ENCODE data around the gene SMC1B. TPM values are rescaled to one million over a fixed set of nuclear protein-coding genes. Genes with fewer than 3 reads are reported as not detected.
A peak's percentile ranks its signal among the peaks of the same experiment; 100 is the strongest.
"Not testable (repeated sequence)": the region's sequence is repeated elsewhere in the genome, so short reads cannot be mapped to it uniquely, and the experiment has no call there.

SMC1B gene
- polyA plus RNA-seq, 3 donors: not detected

DNA sequence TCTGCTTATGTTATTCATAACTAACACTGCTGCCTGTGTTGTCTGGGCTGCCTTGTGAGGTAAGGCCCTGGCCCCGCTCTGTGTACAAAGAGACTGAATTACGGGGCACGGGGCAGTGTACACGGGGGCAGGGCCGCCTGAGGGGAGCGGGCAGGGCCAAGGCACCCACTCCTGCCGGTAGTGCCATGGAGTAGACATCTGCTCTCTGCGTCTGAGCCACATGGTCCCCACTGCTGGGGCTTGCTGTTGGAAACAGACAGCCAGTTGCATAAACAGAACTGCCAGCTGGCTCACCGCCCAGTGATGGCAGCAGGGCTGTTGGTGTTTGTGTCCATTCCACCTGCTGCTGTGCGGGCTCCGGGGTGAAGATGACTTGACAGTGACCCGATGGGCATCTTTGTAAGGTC lies 83.9 kb downstream of the SMC1B start:
- Histone ChIP-seq H3K27me3 (ENCODE audit: control insufficient read depth in 2 of 2, insufficient read depth in 2 of 2, low read length in 2 of 2) (no peaks in the 10 kb centered on the region), H3K4me1 (ENCODE audit: control insufficient read depth in 1 of 2, insufficient read depth in 2 of 2, low read length in 2 of 2) (no peaks in the 10 kb centered on the region), H3K27ac (ENCODE audit: low read depth in 1 of 2, low read length in 2 of 2) (peak overlapping the region in 1 of 2 donors; percentile 53), H3K9me3 (replicated peaks in 1 of 2; ENCODE audit: control insufficient read depth in 1 of 2, insufficient read depth in 1 of 2, low read length in 2 of 2) (no peaks in the 10 kb centered on the region), H3K79me2 (ENCODE audit: insufficient read depth, low read length) (peaks cover 7% of the 10 kb centered on the region), H2AFZ (ENCODE audit: insufficient read depth, low read depth, low read length, poor library complexity, severe bottlenecking) (no peak overlapping the region), H3K9ac (ENCODE audit: insufficient read depth, low read length, poor library complexity, severe bottlenecking) (no peak overlapping the region), H3K4me3 (replicated peaks in 1 of 3; ENCODE audit: low read depth in 2 of 3, low read length in 3 of 3) (no peak overlapping the region), H3K36me3 (replicated peaks in 1 of 2; ENCODE audit: control insufficient read depth in 1 of 2, insufficient read depth in 2 of 2, low read length in 2 of 2) (peaks cover 73 to 95% of the 10 kb centered on the region in 2 donors), H4K20me1 (ENCODE audit: insufficient read depth, low read length) (peaks cover 6% of the 10 kb centered on the region), H3K4me2 (replicated peaks; ENCODE audit: extremely low read depth, low read length, poor library complexity, severe bottlenecking) (no peak overlapping the region)
- WGBS (ENCODE audit: insufficient coverage): 90% methylated on average over 11 of the region's 12 CpGs
- Mint-ChIP-seq H3K9me3 (peaks cover 0 to 3% (median 0%) of the 10 kb centered on the region in 7 donors), H3K27ac (peak overlapping the region in 2 of 7 donors; percentile 36 to 67), H3K4me1 (no peaks in the 10 kb centered on the region), H3K36me3 (peaks cover 78 to 93% of the 10 kb centered on the region in 2 donors), H3K27me3 (ENCODE audit: low read depth in 3 of 3) (peaks cover 0 to 3% (median 0%) of the 10 kb centered on the region in 3 donors), H3K4me3 (no peak overlapping the region)
- no peak for DNase-seq
- intact Hi-C loops (cut with micrococcal nuclease): no loop called here
- TF ChIP-seq, protein P1, sequence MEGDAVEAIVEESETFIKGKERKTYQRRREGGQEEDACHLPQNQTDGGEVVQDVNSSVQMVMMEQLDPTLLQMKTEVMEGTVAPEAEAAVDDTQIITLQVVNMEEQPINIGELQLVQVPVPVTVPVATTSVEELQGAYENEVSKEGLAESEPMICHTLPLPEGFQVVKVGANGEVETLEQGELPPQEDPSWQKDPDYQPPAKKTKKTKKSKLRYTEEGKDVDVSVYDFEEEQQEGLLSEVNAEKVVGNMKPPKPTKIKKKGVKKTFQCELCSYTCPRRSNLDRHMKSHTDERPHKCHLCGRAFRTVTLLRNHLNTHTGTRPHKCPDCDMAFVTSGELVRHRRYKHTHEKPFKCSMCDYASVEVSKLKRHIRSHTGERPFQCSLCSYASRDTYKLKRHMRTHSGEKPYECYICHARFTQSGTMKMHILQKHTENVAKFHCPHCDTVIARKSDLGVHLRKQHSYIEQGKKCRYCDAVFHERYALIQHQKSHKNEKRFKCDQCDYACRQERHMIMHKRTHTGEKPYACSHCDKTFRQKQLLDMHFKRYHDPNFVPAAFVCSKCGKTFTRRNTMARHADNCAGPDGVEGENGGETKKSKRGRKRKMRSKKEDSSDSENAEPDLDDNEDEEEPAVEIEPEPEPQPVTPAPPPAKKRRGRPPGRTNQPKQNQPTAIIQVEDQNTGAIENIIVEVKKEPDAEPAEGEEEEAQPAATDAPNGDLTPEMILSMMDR (IDR thresholded peaks at IDR 0.05): no peak

DNA sequence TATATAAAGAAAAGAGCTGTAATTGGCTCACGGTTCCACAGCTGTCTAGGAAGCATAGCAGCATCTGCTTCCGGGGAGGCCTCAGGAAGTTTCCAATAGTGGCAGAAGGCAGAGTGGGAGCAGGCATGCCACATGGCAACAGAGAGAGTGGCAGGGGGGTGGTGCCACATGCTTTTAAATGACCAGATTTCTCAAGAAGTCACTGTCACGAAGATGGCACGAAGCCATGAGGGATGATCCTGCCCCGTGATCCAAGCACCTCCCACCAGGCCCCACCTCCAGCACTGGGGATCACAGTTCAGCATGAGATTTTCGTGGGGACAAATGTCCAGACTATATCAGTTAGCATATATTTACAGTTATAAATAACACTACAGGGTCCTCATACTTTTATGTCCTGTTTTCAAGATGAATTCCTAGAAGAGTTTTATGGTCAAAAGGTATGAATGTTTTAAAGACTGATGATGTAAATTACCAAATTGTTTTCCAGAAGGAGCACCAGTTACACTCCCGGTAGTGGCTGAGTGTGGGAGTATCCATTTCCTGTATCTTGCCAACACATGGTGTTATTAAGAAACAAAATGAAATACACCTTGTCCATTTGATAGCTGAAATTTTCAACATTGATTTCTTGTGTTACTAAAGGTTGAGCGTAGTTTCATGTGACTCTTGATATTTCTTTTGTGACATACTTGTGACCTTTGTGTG lies 84.4 kb downstream of the SMC1B start:
- no peak overlapping the region for H3K4me3 ChIP-seq (replicated peaks in 1 of 3; ENCODE audit: low read depth in 2 of 3, low read length in 3 of 3)
- H3K9me3 Mint-ChIP-seq: peaks cover 0 to 3% (median 0%) of the 10 kb centered on the region in 7 donors
- peaks cover 6% of the 10 kb centered on the region for H4K20me1 ChIP-seq (ENCODE audit: insufficient read depth, low read length)
- no peaks in the 10 kb centered on the region for H3K4me1 ChIP-seq (ENCODE audit: control insufficient read depth in 1 of 2, insufficient read depth in 2 of 2, low read length in 2 of 2)
- H3K4me2 ChIP-seq (replicated peaks; ENCODE audit: extremely low read depth, low read length, poor library complexity, severe bottlenecking): no peak overlapping the region
- no peak for DNase-seq
- peaks cover 0 to 3% (median 0%) of the 10 kb centered on the region in 3 donors for H3K27me3 Mint-ChIP-seq (ENCODE audit: low read depth in 3 of 3)
- H3K36me3 ChIP-seq (replicated peaks in 1 of 2; ENCODE audit: control insufficient read depth in 1 of 2, insufficient read depth in 2 of 2, low read length in 2 of 2): peaks cover 73 to 95% of the 10 kb centered on the region in 2 donors
- peak overlapping the region in 1 of 2 donors; percentile 53 for H3K27ac ChIP-seq (ENCODE audit: low read depth in 1 of 2, low read length in 2 of 2)
- H3K9ac ChIP-seq (ENCODE audit: insufficient read depth, low read length, poor library complexity, severe bottlenecking): no peak overlapping the region
- no peaks in the 10 kb centered on the region for H3K27me3 ChIP-seq (ENCODE audit: control insufficient read depth in 2 of 2, insufficient read depth in 2 of 2, low read length in 2 of 2)
- 71% methylated on average over 3 of the region's 8 CpGs for WGBS (ENCODE audit: insufficient coverage)
- H3K36me3 Mint-ChIP-seq: peaks cover 78 to 93% of the 10 kb centered on the region in 2 donors
- H3K4me1 Mint-ChIP-seq: no peaks in the 10 kb centered on the region
- H2AFZ ChIP-seq (ENCODE audit: insufficient read depth, low read depth, low read length, poor library complexity, severe bottlenecking): no peak overlapping the region
- intact Hi-C loops (cut with micrococcal nuclease): no loop called here
- no peak overlapping the region for H3K4me3 Mint-ChIP-seq
- H3K79me2 ChIP-seq (ENCODE audit: insufficient read depth, low read length): peaks cover 7% of the 10 kb centered on the region
- TF ChIP-seq, protein P1 (IDR thresholded peaks at IDR 0.05): no peak
- H3K9me3 ChIP-seq (replicated peaks in 1 of 2; ENCODE audit: control insufficient read depth in 1 of 2, insufficient read depth in 1 of 2, low read length in 2 of 2): no peaks in the 10 kb centered on the region
- H3K27ac Mint-ChIP-seq: peak overlapping the region in 4 of 7 donors; percentile 47 to 73 (median 62)

DNA sequence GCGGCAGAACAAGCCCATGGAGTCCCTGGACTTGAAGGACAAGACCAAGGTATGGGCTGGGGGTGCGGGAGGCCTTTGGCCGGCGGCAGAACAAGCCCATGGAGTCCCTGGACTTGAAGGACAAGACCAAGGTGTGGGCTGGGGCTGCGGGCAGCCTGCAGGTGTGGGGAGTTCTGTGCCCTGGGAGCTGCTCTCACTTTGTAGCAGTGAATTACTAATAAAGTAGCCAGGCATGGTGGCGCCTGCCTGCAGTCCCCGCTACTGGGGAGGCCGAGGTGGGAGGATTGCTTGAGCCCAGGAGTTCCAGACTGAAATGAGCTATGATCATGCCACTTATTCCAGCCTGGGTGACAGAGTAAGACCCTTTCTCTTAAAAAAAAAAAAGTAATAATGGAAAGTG lies 85.1 kb downstream of the SMC1B start:
- intact Hi-C loops (cut with micrococcal nuclease); H4K20me1 ChIP-seq (ENCODE audit: insufficient read depth, low read length); H3K9me3 Mint-ChIP-seq; H3K27ac ChIP-seq (ENCODE audit: low read depth in 1 of 2, low read length in 2 of 2); H3K9me3 ChIP-seq (replicated peaks in 1 of 2; ENCODE audit: control insufficient read depth in 1 of 2, insufficient read depth in 1 of 2, low read length in 2 of 2); H3K27me3 Mint-ChIP-seq (ENCODE audit: low read depth in 3 of 3); H3K4me3 Mint-ChIP-seq; H3K4me1 ChIP-seq (ENCODE audit: control insufficient read depth in 1 of 2, insufficient read depth in 2 of 2, low read length in 2 of 2); H2AFZ ChIP-seq (ENCODE audit: insufficient read depth, low read depth, low read length, poor library complexity, severe bottlenecking); H3K27me3 ChIP-seq (ENCODE audit: control insufficient read depth in 2 of 2, insufficient read depth in 2 of 2, low read length in 2 of 2); H3K79me2 ChIP-seq (ENCODE audit: insufficient read depth, low read length); H3K4me1 Mint-ChIP-seq; H3K4me3 ChIP-seq (replicated peaks in 1 of 3; ENCODE audit: low read depth in 2 of 3, low read length in 3 of 3); H3K9ac ChIP-seq (ENCODE audit: insufficient read depth, low read length, poor library complexity, severe bottlenecking); H3K4me2 ChIP-seq (replicated peaks; ENCODE audit: extremely low read depth, low read length, poor library complexity, severe bottlenecking); DNase-seq: not testable (repeated sequence)
- H3K36me3 Mint-ChIP-seq: peaks cover 80 to 93% of the 10 kb centered on the region in 2 donors
- 94% methylated on average over 3 of the region's 8 CpGs for WGBS (ENCODE audit: insufficient coverage)
- peak overlapping the region in 2 of 7 donors; percentile 47 to 57 for H3K27ac Mint-ChIP-seq
- H3K36me3 ChIP-seq (replicated peaks in 1 of 2; ENCODE audit: control insufficient read depth in 1 of 2, insufficient read depth in 2 of 2, low read length in 2 of 2): peaks cover 76 to 95% of the 10 kb centered on the region in 2 donors

All from CD14-positive monocyte (primary cell).